ENCODE data around the gene CNNM3. TPM values are rescaled to one million over a fixed set of nuclear protein-coding genes. Genes with fewer than 3 reads are reported as not detected.

The CNNM3 gene
- total RNA-seq, 2 experiments from 2014 or later, result 31.4 to 41.5 TPM

DNA sequence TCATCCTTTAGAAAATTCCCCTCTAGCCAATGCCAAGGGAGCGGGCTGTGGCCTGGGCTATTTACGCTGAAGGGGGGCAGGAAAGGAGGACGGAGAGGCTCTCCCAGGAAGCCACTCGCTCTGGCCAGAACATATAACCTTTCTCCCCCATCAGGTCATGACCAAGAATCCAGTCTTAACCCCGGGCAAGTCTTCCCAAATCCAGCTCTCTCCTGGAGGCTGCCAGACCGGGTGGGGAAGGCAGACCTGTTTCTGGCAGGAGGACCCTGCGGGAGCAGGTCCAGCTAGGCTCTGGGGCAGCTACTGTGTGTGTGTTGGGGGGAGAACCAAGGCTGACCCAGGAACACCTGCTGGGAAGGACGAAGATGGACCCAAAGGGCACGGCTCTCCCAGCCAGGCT is 67.2 kb downstream of the CNNM3 start:
- Mint-ChIP-seq H3K27ac (no peak overlapping the region), H3K4me3 (no peak overlapping the region), H3K36me3 (ENCODE audit: low read depth) (no peaks in the 10 kb centered on the region), H3K4me1 (peaks cover 10% of the 10 kb centered on the region), H3K9me3 (no peaks in the 10 kb centered on the region), H3K27me3 (no peaks in the 10 kb centered on the region)
- DNase-seq, result no peak
- POLR2A ChIA-PET, result no interaction called here
- CTCF ChIA-PET, result interaction anchor here (0.9 to 1.8 kb wide), 4 partner anchors 8 to 56 kb away, joined by 3 to 5 read pairs (median 3); no protein-coding TSS in a partner anchor

Small RNA genes lying within 50 kb of the gene (microRNA-seq; reads per million reads assigned to microRNA genes)
- not detected for gene MIR3127 (ENCODE audit: borderline microRNAs expressed, borderline replicate concordance)

Other genes with a start within 250 kb of the CNNM3 start
- 10 to 100 TPM; 47.2 to 52.4 TPM for gene KANSL3, start 178.0 kb upstream of the CNNM3 start, total RNA-seq
- not detected for gene FER1L5, start 173.5 kb upstream of the CNNM3 start, total RNA-seq
- 1 to 10 TPM; 7.5 to 8.0 TPM for gene LMAN2L, start 76.2 kb upstream of the CNNM3 start, total RNA-seq
- gene CNNM4, start 55.4 kb upstream of the CNNM3 start, total RNA-seq, result 1 to 10 TPM; 8.2 to 8.3 TPM
- 10 to 100 TPM; 17.0 to 17.3 TPM for gene ANKRD23, start 27.8 kb downstream of the CNNM3 start, total RNA-seq
- gene ANKRD39, start 41.7 kb downstream of the CNNM3 start, total RNA-seq, result 10 to 100 TPM; 32.8 to 35.8 TPM
- gene SEMA4C, start 53.8 kb downstream of the CNNM3 start, total RNA-seq, result 10 to 100 TPM; 25.5 to 35.4 TPM
- gene FAM178B, start 170.3 kb downstream of the CNNM3 start, total RNA-seq, result under 1 TPM; 0.47 to 0.79 TPM